K562 (cell line): Measurements from ENCODE around the gene PEX5L. TPM values are rescaled to one million over a fixed set of nuclear protein-coding genes. Genes with fewer than 3 reads are reported as not detected.

Source experiments
- ATAC-seq: fragments of 200-7000 bp; cut with Tn5 transposase; 3 replicates; pipeline ENCODE4 v1.9.1; 2020; ENCODE audit warnings: moderate library complexity
- BruUV-seq: library from RNA; stranded (reverse); fragments of 400-500 nt; replicated peaks from 2 replicates; lab custom pipeline; 2021; lab: Mats Ljungman, UMichigan
- CTCF ChIA-PET: fragments of 300-600 bp; formaldehyde crosslinking; extraction: SDS; loops from one replicate; lab custom pipeline; 2021; ENCODE audit warnings: low intra/inter-chr PET ratio; lab: Yijun Ruan, JAX
- POLR2A ChIA-PET: fragments of 300-600, 350-650 bp; sonication (Branson Sonifier 250); formaldehyde crosslinking; extraction: SDS; loops from one replicate; lab custom pipeline; 2021; ENCODE audit warnings: antibody characterized with exemption, inconsistent platforms; lab: Yijun Ruan, JAX
- DNase-seq, 4 experiments: peaks; one replicate each; pipeline versions ENCODE4 v3.0.0 to v3.0.0-alpha.2; 2011 to 2018; ENCODE audit warnings: low spot score in 3 of 4, mixed read lengths in 3 of 4; ENCODE audit errors: extremely low read depth in 1 of 4
- FAIRE-seq: peaks from 2 replicates; lab custom pipeline; 2011; peaks lifted over from hg19 to GRCh38; lab: Jason Lieb, UNC
- H2AFZ ChIP-seq: 2 replicates; pipeline ENCODE4 v1.6.0; 2011; ENCODE audit warnings: low read depth, low read length, control low read depth, inconsistent platforms
- H3K27ac ChIP-seq: fragments of 200-600 bp; 3 replicates; pipeline ENCODE4 v1.8.0; 2011; ENCODE audit warnings: low read depth, mild to moderate bottlenecking, control low read depth, inconsistent platforms, low read length, moderate library complexity, mixed read lengths; ENCODE audit errors: extremely low read depth
- H3K27me3 ChIP-seq, 2 experiments: fragments of 300-600 bp in 1 of 2; 2 replicates in 1 of 2; 3 replicates in 1 of 2; pipeline versions ENCODE4 v1.6.0 to v1.8.0; 2011; ENCODE audit warnings: inconsistent platforms in 2 of 2, low read length in 2 of 2, mild to moderate bottlenecking in 1 of 2, mixed read lengths in 1 of 2, moderate library complexity in 1 of 2; ENCODE audit not compliant: control insufficient read depth in 2 of 2, insufficient read depth in 2 of 2
- H3K36me3 ChIP-seq: fragments of 300-600 bp; 3 replicates; pipeline ENCODE4 v1.8.0; 2011; ENCODE audit warnings: mild to moderate bottlenecking, low read length, inconsistent platforms; ENCODE audit not compliant: control insufficient read depth, insufficient read depth
- H3K4me1 ChIP-seq, 2 experiments: fragments of 200-600 bp in 1 of 2; replicated peaks in 1 of 2; 2 replicates in 1 of 2; 3 replicates in 1 of 2; pipeline versions ENCODE4 v1.5.1 to v1.8.0; 2011; ENCODE audit warnings: inconsistent platforms in 2 of 2, low read length in 2 of 2, mild to moderate bottlenecking in 1 of 2, mixed read lengths in 1 of 2, moderate library complexity in 1 of 2; ENCODE audit not compliant: control insufficient read depth in 2 of 2, insufficient read depth in 2 of 2
- H3K4me2 ChIP-seq: 2 replicates; pipeline ENCODE4 v1.6.1; 2011; ENCODE audit warnings: low read length, control low read depth, inconsistent platforms, mixed read lengths; ENCODE audit not compliant: insufficient read depth
- H3K4me3 ChIP-seq: fragments of 200-600 bp; sonication (generic), shearing (Covaris generic); 2 replicates; pipeline ENCODE4 v1.5.1; 2016; ENCODE audit warnings: control low read depth, inconsistent platforms
- H3K79me2 ChIP-seq: fragments of 200-600 bp; 3 replicates; pipeline ENCODE4 v1.8.0; 2011; ENCODE audit warnings: low read length, inconsistent platforms; ENCODE audit not compliant: control insufficient read depth, insufficient read depth
- H3K9ac ChIP-seq, 2 experiments: 2 replicates each; pipeline versions ENCODE4 v1.6.0 to v1.6.1; 2011; ENCODE audit warnings: low read depth in 2 of 2, low read length in 2 of 2, control low read depth in 1 of 2, inconsistent platforms in 1 of 2, mild to moderate bottlenecking in 1 of 2, mixed read lengths in 1 of 2; ENCODE audit not compliant: insufficient read depth in 1 of 2
- H3K9me1 ChIP-seq: one replicate; pipeline ENCODE4 v1.6.0; 2011; ENCODE audit warnings: inconsistent platforms, mild to moderate bottlenecking, low read length, moderate library complexity; ENCODE audit not compliant: control insufficient read depth, insufficient read depth
- H3K9me3 ChIP-seq: replicated peaks from 2 replicates; pipeline ENCODE4 v1.5.1; 2011; ENCODE audit warnings: low read depth, low read length, inconsistent platforms; ENCODE audit not compliant: control insufficient read depth, insufficient read depth
- H4K20me1 ChIP-seq: replicated peaks from 2 replicates; pipeline ENCODE4 v1.6.1; 2011; ENCODE audit warnings: low read length, inconsistent platforms, mixed read lengths; ENCODE audit not compliant: control insufficient read depth, insufficient read depth
- ARID4B ChIP-seq: sonication (generic); formaldehyde crosslinking; IDR thresholded peaks from 2 replicates; pipeline ENCODE4 v1.8.0; 2022; ENCODE audit warnings: mild to moderate bottlenecking, missing genetic modification reagents
- CBX1 ChIP-seq: sonication (generic); IDR thresholded peaks from 2 replicates; pipeline ENCODE4 v1.6.1; 2016; ENCODE audit warnings: antibody characterized with exemption, low read depth, mild to moderate bottlenecking
- CCNT2 ChIP-seq: IDR thresholded peaks from 2 replicates; pipeline ENCODE4 v1.6.1; 2011; ENCODE audit warnings: borderline replicate concordance, low read depth, mild to moderate bottlenecking, moderate library complexity, mixed read lengths, low read length; ENCODE audit not compliant: insufficient read length; ENCODE audit errors: extremely low read depth
- CHD1 ChIP-seq: fragments of 200-600 bp; sonication (generic); IDR thresholded peaks from one replicate; pipeline ENCODE4 v1.6.1; 2012; ENCODE audit warnings: mild to moderate bottlenecking, moderate library complexity, low read length, inconsistent platforms
- DIDO1 ChIP-seq: fragments of 450-650 bp; IDR thresholded peaks from 2 replicates; pipeline ENCODE4 v1.6.1; 2016; ENCODE audit warnings: low read depth, missing biosample characterization, missing genetic modification characterization
- EP300 ChIP-seq: IDR thresholded peaks from 2 replicates; pipeline ENCODE4 v1.6.1; 2012; ENCODE audit warnings: low read length, improper control_type of control experiment
- FUS ChIP-seq: fragments of 200-400 bp; formaldehyde crosslinking; optimal IDR thresholded peaks from 2 replicates; pipeline ENCODE3; 2017; ENCODE audit warnings: low read depth, low read length
- MYC ChIP-seq, 2 experiments: fragments of 250-450 bp in 1 of 2; sonication (Bioruptor Pico) in 1 of 2; IDR thresholded peaks; 2 replicates each; pipeline versions ENCODE4 v1.5.1 to v1.6.1; 2012 to 2021; ENCODE audit warnings: low read depth in 2 of 2, borderline replicate concordance in 1 of 2, improper control_type of control experiment in 1 of 2, low read length in 1 of 2, mild to moderate bottlenecking in 1 of 2, moderate library complexity in 1 of 2
- NRF1 ChIP-seq, 2 experiments: fragments of 450-650 bp; IDR thresholded peaks in 1 of 2; conservative IDR thresholded peaks in 1 of 2; 2 replicates each; pipeline ENCODE4 v1.6.1; 2014; ENCODE audit warnings: mild to moderate bottlenecking in 2 of 2
- SNIP1 ChIP-seq: fragments of 450-650 bp; IDR thresholded peaks from 2 replicates; pipeline ENCODE4 v1.7.1; 2017; ENCODE audit warnings: low read depth, mild to moderate bottlenecking
- ZBED1 ChIP-seq: IDR thresholded peaks from 2 replicates; pipeline ENCODE4 v1.6.1; 2014
- ZNF282 ChIP-seq: sonication (generic); formaldehyde crosslinking; IDR thresholded peaks from 2 replicates; pipeline ENCODE4 v1.8.1; 2023; ENCODE audit warnings: missing genetic modification reagents
- WGBS: fragments of 100-300 bp; shearing (Covaris generic); methylation state at CpG from one replicate; pipeline ENCODE4 v1.1.6; 2016; ENCODE audit warnings: low coverage, mixed read lengths; ENCODE audit not compliant: insufficient coverage; ENCODE audit errors: missing lambda C conversion rate; 5-methylcytosine and 5-hydroxymethylcytosine counted together
- in situ Hi-C: fragments of 300-500 bp; cut with MboI; formaldehyde crosslinking; loops from 4 replicates; pipeline ENCODE4 v1.15.0; 2018; ENCODE audit warnings: inconsistent platforms, mixed read lengths
- intact Hi-C: fragments of 100-400 bp; cut with micrococcal nuclease; formaldehyde crosslinking; loops from 2 replicates; pipeline ENCODE4 v1.14.2; 2022
- polyA plus RNA-seq, 8 experiments: library from polyadenylated mRNA; depleted of rRNA in 4 of 8; stranded (reverse) in 5 of 8; unstranded in 3 of 8; fragments of >200 nt; fragmentation: Nextera tagmentation in 2 of 8; fragmentation: Illumina TruSeq in 1 of 8; extraction: Ambion mirVana in 2 of 8; extraction: Trizol in 1 of 8; gene quantifications; 2 replicates each; pipeline versions ENCODE4 v1.2.1 to v1.2.3, GENCODE V29; 2011 to 2014; ENCODE audit warnings: inconsistent platforms in 1 of 8, missing spikeins in 1 of 8
- total RNA-seq, 7 experiments: library from RNA; depleted of rRNA in 6 of 7; stranded (reverse); fragments of >200 nt in 6 of 7; fragmentation: Illumina TruSeq in 2 of 7; extraction: Trizol in 2 of 7; gene quantifications; 2 replicates each; pipeline versions ENCODE4 v1.2.1 to v1.2.3, GENCODE V29; 2011 to 2021; ENCODE audit warnings: low replicate concordance in 1 of 7
- TF ChIP-seq, protein P1 (sequence below), 3 experiments: fragments of 200-800 bp in 1 of 3; fragments of 250-450 bp in 1 of 3; fragments of 450-650 bp in 1 of 3; sonication (Bioruptor Pico) in 1 of 3; sonication (Bioruptor generic) in 1 of 3; formaldehyde crosslinking in 1 of 3; IDR thresholded peaks; 2 replicates each; pipeline versions ENCODE4 v1.6.1 to v1.8.0; 2016 to 2022; ENCODE audit warnings: mild to moderate bottlenecking in 2 of 3, missing genetic modification characterization in 2 of 3, missing compliant biosample characterization in 1 of 3, moderate library complexity in 1 of 3
- TF ChIP-seq, protein P2 (sequence below): sonication (generic); formaldehyde crosslinking; IDR thresholded peaks from 2 replicates; pipeline ENCODE4 v1.9.0; 2022; ENCODE audit warnings: mild to moderate bottlenecking, missing genetic modification reagents

PEX5L gene
- total and polyA plus RNA-seq, 9 of the 15 experiments (the other 6 are each of a cell fraction or from before 2014, with no cell fraction given), result not detected

DNA sequence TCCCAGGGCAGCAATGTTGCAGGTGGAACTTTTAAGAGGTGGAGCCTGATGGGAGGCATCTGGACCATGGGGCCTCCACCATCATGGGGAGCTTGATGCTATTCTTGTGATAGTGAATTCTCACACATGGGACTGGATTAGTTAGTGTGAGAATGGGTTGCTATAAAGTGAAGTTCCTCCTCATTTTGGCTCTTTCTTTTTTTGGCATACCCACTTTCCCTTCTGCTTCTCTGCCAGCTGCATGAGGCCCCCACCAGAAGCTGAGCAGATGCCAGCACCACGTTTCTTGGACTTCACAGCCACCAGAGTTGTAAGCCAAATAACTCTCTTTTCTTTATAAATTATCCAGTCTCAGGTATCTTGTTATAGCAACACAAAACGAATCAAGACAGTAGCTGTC is 101.0 kb downstream of the PEX5L start (continued):
- TF ChIP-seq, protein P1, sequence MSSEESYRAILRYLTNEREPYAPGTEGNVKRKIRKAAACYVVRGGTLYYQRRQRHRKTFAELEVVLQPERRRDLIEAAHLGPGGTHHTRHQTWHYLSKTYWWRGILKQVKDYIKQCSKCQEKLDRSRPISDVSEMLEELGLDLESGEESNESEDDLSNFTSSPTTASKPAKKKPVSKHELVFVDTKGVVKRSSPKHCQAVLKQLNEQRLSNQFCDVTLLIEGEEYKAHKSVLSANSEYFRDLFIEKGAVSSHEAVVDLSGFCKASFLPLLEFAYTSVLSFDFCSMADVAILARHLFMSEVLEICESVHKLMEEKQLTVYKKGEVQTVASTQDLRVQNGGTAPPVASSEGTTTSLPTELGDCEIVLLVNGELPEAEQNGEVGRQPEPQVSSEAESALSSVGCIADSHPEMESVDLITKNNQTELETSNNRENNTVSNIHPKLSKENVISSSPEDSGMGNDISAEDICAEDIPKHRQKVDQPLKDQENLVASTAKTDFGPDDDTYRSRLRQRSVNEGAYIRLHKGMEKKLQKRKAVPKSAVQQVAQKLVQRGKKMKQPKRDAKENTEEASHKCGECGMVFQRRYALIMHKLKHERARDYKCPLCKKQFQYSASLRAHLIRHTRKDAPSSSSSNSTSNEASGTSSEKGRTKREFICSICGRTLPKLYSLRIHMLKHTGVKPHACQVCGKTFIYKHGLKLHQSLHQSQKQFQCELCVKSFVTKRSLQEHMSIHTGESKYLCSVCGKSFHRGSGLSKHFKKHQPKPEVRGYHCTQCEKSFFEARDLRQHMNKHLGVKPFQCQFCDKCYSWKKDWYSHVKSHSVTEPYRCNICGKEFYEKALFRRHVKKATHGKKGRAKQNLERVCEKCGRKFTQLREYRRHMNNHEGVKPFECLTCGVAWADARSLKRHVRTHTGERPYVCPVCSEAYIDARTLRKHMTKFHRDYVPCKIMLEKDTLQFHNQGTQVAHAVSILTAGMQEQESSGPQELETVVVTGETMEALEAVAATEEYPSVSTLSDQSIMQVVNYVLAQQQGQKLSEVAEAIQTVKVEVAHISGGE (CRISPR knock-in tag; IDR thresholded peaks at IDR 0.05), result no peak
- TF ChIP-seq FUS (no peak), SNIP1 (no peak), CBX1 (no peak), MYC (IDR thresholded peaks at IDR 0.05; ENCODE audit: low read depth, low read length) (no peak), MYC (CRISPR knock-in tag; IDR thresholded peaks at IDR 0.05; ENCODE audit: borderline replicate concordance, low read depth) (no peak), ZNF282 (no peak), CHD1 (no peak)

DNA sequence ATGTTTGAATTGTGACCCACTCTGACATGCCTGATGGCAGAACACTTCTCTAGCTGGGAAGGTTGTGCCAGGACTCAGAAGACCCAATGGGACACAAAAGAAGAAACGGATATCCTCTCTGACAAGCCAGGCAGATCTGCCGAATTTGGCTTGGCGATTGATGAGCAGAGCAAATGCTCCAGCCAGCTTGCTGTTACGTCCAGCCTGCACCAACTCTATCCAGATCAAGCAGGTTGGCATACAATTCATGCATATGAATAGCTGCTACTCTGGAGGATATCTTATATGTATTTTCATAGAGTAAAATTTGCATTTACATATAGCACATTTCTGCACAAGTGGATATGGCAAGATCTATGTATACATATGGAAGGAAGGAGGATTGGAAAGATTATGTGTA is 102.8 kb downstream of the PEX5L start:
- 0% methylated on average over 4 of the region's 4 CpGs for WGBS
- no peaks in the 10 kb centered on the region for H3K4me1 ChIP-seq
- no peaks in the 10 kb centered on the region for H3K9me3 ChIP-seq
- ChIA-PET CTCF (no interaction called here), POLR2A (no interaction called here)
- FAIRE-seq (no peak), DNase-seq (no peak), ATAC-seq (no peak)
- no peak overlapping the region for H3K4me2 ChIP-seq
- H4K20me1 ChIP-seq, result no peaks in the 10 kb centered on the region
- H3K27ac ChIP-seq, result no peak overlapping the region
- intact Hi-C loops (no loop called here), in situ Hi-C loops (no loop called here)
- no peaks in the 10 kb centered on the region for H3K27me3 ChIP-seq
- H3K9me1 ChIP-seq, result no peaks in the 10 kb centered on the region
- H3K9ac ChIP-seq, result no peak overlapping the region
- H2AFZ ChIP-seq, result no peak overlapping the region
- BruUV-seq, result no TSS peak
- no peaks in the 10 kb centered on the region for H3K79me2 ChIP-seq
- H3K36me3 ChIP-seq, result no peaks in the 10 kb centered on the region
- no peak overlapping the region for H3K4me3 ChIP-seq
- TF ChIP-seq DIDO1 (no peak), NRF1 (conservative IDR thresholded peaks at IDR 0.05 in 1 of 2, IDR thresholded peaks at IDR 0.05 in 1 of 2) (no peak), CCNT2 (no peak), EP300 (no peak), ARID4B (CRISPR knock-in tag) (no peak), ZBED1 (no peak)
- TF ChIP-seq, protein P2, sequence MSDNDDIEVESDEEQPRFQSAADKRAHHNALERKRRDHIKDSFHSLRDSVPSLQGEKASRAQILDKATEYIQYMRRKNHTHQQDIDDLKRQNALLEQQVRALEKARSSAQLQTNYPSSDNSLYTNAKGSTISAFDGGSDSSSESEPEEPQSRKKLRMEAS, result no peak
